Measurements from ENCODE around the gene LRIG2. TPM values are rescaled to one million over a fixed set of nuclear protein-coding genes. Genes with fewer than 3 reads are reported as not detected.

The LRIG2 gene
- total RNA-seq, 1 donor from 2014 or later = 15.0 TPM

DNA sequence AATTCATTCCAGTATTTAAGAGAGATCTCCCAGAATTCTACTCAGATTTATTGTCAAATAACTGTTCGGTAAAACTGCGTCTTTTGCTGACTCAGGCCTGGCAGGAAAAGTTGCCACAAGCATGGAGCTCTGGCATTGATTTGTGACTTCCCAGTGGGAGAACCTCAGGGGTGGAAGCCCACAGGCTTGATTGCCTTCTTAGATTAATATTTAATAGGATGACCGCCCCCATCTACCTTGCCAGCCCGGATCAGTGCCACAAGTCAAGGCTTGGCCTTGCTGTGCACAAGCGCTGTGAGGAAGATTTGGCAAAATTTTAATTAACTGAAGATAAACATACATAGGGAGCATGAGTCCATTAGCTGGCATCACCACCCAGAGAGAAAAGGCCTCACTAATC lies 93.5 kb downstream of the LRIG2 start:
- no peaks in the 10 kb centered on the region for H3K27me3 ChIP-seq (ENCODE audit: low read depth)
- ATAC-seq (no peak), DNase-seq (no peak)
- no peak overlapping the region for H3K4me3 ChIP-seq
- no peak for TF ChIP-seq CTCF (IDR thresholded peaks at IDR 0.05)
- no peaks in the 10 kb centered on the region for H3K4me1 ChIP-seq
- H3K36me3 ChIP-seq = no peaks in the 10 kb centered on the region
- H3K9me3 ChIP-seq = no peaks in the 10 kb centered on the region
- intact Hi-C loops (cut with DNase I) = no loop called here
- H3K27ac ChIP-seq = no peak overlapping the region

DNA sequence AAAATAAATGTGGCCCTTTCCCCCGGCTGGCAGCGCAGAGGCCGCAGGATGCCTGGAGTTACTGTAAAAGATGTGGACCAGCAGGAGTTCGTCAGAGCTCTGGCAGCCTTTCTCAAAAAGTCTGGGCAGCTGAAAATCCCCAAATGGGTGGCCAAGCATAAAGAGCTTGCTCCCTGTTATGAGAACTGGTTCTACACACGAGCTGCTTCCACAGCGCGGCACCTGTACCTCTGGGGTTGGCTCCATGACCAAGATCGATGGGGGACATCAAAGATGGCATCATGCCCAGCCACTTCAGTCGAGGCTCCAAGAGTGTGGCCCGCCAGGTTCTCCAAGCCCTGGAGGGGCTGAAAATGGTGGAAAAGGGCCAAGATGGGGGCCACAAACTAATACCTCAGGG lies 95.9 kb downstream of the LRIG2 start:
- Histone ChIP-seq H3K4me1 (no peaks in the 10 kb centered on the region), H3K9me3 (peaks cover 4% of the 10 kb centered on the region), H3K27me3 (ENCODE audit: low read depth) (no peaks in the 10 kb centered on the region), H3K36me3 (no peaks in the 10 kb centered on the region), H3K4me3 (no peak overlapping the region), H3K27ac (no peak overlapping the region)
- TF ChIP-seq CTCF (IDR thresholded peaks at IDR 0.05) = no peak
- ATAC-seq (no peak), DNase-seq (no peak)
- intact Hi-C loops (cut with DNase I) = no loop called here

DNA sequence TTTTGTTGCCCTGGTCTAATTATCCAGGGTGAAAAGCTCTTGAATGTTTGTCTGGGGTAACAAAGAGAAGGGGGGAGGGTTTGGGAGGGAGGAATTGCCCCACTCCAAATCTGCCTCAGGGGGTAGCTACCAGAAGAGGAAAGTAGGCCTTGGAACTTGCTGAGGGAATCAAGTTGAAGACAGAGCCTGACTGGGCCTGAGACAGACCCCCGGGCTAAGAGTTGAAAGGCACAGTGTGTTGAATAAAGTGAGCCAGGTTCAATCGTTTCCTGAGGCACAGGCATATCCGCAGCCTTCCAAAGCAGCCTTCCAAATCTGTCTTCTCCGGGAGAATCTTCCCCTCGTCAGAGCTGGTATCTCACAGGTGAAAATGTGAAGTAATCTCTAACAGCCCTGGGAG lies 96.6 kb downstream of the LRIG2 start:
- H3K27ac ChIP-seq = no peak overlapping the region
- H3K4me1 ChIP-seq = no peaks in the 10 kb centered on the region
- ATAC-seq (no peak), DNase-seq (no peak)
- no peaks in the 10 kb centered on the region for H3K27me3 ChIP-seq (ENCODE audit: low read depth)
- no peak overlapping the region for H3K4me3 ChIP-seq
- H3K36me3 ChIP-seq = no peaks in the 10 kb centered on the region
- intact Hi-C loops (cut with DNase I) = no loop called here
- no peak for TF ChIP-seq CTCF (IDR thresholded peaks at IDR 0.05)
- peaks cover 4% of the 10 kb centered on the region for H3K9me3 ChIP-seq

- H3K9me3 ChIP-seq = peaks cover 4% of the 10 kb centered on the region
- H3K27me3 ChIP-seq (ENCODE audit: low read depth) = no peaks in the 10 kb centered on the region
Measured at GRCh38 chr1:113170519-113170918, 97.5 kb downstream of the LRIG2 start.

GRCh38 chr1:113178106-113178505 lies 105.1 kb downstream of the LRIG2 start:
- intact Hi-C loops (cut with DNase I) = no loop called here
- H3K27me3 ChIP-seq (ENCODE audit: low read depth) = no peaks in the 10 kb centered on the region
- H3K9me3 ChIP-seq = no peaks in the 10 kb centered on the region

More at GRCh38 chr1:113170519-113170918, 97.5 kb downstream of the LRIG2 start:
- DNase-seq (no peak), ATAC-seq (peak in 1 of 2 donors; percentile 15)
- no peaks in the 10 kb centered on the region for H3K4me1 ChIP-seq
- intact Hi-C loops (cut with DNase I) = no loop called here
- H3K36me3 ChIP-seq = no peaks in the 10 kb centered on the region
- H3K27ac ChIP-seq = no peak overlapping the region
- no peak for TF ChIP-seq CTCF (IDR thresholded peaks at IDR 0.05)
- no peak overlapping the region for H3K4me3 ChIP-seq

More at GRCh38 chr1:113178106-113178505, 105.1 kb downstream of the LRIG2 start:
- no peak overlapping the region for H3K27ac ChIP-seq
- no peak overlapping the region for H3K4me3 ChIP-seq
- no peak for TF ChIP-seq CTCF (IDR thresholded peaks at IDR 0.05)
- H3K4me1 ChIP-seq = no peaks in the 10 kb centered on the region
- ATAC-seq (peak in 1 of 2 donors; percentile 29), DNase-seq (no peak)
- H3K36me3 ChIP-seq = no peaks in the 10 kb centered on the region

Measured in lower lobe of right lung (tissue), 2 donors.